Activated CD8-positive, alpha-beta memory T cell treated with anti-CD3 and anti-CD28 coated beads for 48 hours (primary cell): ENCODE measurements around the gene LAIR1.
"Not testable (repeated sequence)": the region's sequence is repeated elsewhere in the genome, so short reads cannot be mapped to it uniquely, and the experiment has no call there.

Experiments
- DNase-seq, 3 experiments: peaks; one replicate each; pipeline ENCODE4 v3.0.0-alpha.2; 2020; ENCODE audit warnings: low read depth in 2 of 3, low spot score in 2 of 3

LAIR1 gene

DNA sequence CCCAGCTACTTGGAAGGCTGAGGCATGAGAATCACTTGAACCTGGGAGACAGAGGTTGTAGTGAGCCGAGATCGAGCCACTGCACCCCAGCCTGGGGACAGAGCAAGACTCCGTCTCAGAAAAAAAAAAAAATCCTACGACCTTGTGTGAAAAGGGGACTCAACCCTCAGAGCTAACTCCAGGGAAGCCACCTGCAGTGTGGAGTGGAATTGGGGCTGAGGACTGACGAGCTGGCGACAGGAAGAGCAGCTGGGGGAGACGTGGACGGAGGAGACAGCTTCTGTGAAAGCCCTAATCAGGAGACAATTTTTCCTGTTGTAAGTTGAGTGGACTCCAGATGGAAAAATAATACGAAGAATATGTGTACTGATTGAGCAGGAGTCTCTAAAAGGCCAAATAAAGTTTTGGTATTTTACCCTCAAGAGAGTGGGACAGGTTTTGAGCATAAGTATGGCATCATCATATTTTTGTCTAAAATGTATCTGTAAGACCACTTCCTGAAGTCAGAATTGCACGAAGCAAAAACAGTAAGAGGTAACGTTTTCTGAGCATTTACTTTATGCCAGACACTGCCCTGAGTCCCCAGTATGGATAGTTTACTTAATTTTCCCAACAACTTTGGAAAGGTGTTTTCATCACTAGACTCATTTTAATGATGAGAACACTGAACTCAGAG lies 12.0 kb upstream of the LAIR1 start:
- DNase-seq, result no peak

DNA sequence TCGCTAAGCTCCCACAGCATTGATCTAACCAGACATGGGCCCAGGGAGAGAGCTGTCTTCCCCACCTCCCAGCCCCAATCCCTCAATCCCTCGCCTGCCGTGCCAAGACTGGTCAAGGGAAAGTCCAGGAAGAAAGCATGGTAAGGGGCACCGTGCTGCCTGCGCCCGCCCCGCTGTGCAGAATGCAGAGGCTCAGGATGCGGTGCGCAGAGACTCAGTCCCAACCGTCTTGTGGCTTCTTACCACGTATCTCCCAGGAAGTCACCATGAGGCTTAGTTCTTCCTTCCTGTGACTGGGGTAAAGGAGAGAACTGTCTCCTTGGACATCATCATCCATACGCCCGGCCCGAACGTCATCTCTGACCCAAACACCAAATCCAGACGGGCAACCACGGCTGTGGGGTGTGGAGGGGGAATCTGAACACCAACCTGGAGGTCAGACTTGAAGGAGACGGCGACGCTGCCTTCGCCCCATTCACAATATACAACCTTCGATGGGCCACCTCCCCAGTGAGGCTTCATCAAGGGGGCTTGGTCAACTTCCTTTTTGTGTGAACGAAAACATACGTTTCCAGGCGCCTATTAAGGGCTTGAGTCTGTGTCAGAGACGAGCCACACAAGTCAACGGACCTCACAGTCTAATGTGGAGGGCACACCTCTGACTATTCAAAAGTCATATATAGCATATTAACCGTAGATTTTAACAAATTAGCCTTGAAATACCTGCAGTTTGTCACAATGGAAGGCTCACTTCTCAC lies 10.6 kb upstream of the LAIR1 start:
- DNase-seq, result not testable (repeated sequence)

DNA sequence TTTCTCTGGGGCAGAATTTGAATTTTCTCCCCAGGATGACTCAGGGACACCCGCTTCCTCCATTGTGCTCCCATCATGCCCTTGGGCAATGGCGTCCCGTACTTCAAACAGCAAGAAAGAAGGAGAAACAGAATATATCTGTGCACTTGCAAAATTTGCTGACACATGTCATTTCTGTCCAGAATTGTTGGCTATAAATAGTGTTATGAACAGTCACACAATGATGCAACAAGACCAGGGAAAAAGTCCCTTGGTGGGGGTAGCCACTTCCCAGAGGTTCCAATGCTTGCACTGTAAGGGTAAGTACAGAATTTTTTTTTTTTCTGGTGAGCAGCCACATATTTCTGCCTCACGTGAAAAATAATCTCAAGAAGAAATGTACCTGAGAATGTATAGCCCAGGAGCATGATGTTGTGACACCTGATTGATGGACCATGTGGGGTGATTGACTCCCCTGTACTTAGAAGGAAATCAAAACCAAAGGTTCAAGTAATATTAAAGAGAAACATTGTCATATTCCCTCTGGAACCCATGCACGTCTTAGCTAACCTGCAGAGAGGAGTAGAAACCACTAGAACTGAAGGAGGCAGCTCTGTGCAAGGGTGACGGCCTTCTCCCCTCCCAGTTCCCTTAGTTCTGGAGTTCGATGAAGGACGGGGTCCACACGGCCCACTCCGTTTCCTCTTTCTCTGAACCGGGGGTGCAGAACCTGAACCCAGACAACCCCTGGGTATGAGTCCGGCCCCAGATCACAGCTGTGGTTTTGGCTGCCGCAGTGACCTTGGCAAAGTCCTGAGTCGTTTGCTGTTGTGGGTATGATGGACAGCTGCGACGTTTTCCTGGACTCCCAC lies 9.3 kb upstream of the LAIR1 start:
- no peak for DNase-seq

DNA sequence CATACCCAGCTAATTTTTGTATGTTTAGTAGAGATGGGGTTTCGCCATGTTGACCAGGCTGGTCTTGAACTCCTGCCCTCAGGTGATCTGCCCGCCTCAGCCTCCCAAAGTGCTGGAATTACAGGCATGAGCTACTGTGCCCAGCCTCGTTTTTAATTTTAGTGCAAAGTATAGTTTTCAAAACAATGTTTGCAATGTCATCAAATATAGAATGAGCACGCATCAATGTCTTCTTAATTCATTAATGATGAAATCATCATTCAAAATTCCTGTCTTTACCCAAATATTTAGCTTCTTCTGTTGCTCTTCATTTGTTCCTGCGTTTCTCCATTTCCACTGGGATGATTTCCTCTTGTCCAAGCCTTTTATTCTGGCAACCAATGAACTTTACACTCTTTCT lies 6.7 kb upstream of the LAIR1 start:
- DNase-seq, result not testable (repeated sequence)

- DNase-seq, result not testable (repeated sequence)
Measured at GRCh38 chr19:54370434-54370796, 5.7 kb upstream of the LAIR1 start.

GRCh38 chr19:54369688-54370433 lies 5.1 kb upstream of the LAIR1 start:
- not testable (repeated sequence) for DNase-seq

DNA sequence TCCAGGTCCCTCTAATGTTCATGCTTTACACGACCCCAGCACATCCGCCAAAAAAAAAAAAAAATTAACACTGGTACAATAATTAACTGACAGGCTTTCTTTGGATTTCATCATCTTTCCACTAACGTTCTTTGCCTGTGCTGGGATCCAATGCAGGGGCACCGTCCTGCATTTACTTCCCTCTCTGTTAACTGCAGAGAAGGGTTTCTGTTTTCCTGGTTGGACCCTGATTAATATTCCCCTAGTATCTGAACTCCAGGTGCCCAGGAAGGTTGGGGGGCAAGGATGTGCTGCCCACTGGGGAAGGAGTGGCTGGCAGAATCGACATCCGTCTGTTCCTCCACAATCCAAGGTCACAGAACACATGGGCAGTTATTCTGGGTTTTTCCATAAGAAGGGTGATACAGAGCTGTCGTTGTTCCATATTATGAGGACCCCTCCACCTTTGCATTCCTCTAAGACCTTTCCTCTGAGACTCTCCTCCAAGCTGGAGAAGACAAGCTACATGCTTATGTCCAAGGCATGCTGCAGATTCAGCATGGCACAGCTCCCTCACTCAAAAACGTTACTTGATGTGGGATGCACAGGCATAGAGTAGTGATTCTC lies 4.5 kb upstream of the LAIR1 start:
- DNase-seq, result no peak

DNA sequence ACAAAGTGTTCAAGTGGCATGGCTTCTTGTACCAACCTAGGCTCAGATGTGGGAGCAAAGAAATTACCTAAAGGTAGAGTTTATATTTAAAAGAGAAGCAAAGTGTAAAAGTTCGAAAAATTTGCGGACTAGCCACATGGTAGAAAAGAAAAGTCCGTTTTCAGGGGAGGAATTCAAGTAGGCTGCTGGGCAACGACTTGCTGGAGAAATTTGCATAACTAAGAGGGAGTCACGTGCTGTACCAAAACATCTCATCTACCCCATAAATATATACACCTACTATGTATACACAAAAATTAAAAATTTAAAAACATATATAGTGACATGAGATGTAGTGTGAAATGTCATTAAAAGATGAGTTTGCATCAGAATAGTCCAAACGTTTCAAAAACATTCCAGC lies 2.1 kb upstream of the LAIR1 start:
- DNase-seq, result no peak

- not testable (repeated sequence) for DNase-seq
Measured at GRCh38 chr19:54365798-54366197, 1.1 kb upstream of the LAIR1 start.

- DNase-seq, result not testable (repeated sequence)
Measured at GRCh38 chr19:54361680-54362422, 2.9 kb downstream of the LAIR1 start.

DNA sequence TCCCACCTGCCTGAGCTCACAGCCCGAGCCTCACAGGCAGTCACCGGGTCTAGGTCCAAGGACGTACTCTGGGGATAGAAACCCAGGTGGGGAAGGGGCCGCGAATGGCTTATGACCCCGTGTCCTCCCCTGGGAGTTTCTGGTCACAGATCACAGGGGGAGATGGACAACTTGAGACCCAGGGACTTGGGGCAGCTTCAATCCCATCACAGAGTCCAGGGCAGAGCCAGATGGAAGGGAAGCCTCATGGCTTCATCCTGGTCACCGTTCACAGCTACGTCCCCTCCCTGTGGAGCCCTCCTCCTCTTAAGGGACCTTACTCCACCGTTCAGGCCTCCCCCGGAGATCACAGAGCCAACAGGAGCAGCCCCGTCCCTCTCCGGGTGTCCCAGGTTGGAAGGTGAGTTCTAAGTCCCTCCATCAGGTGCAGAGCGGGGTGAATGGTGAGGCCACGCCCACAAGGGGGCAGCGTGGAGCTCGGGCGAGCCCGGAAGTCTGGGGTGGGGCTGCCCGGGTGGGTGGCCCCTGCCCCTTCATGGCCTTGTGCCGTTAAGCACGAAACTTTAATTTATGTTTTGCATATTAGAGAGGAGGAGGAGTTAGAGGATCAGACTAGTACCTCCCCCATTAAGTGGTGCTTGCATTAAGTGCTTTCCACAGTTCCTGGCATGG lies 5.4 kb downstream of the LAIR1 start:
- DNase-seq, result peak in 1 of 3 experiments; percentile 54

DNA sequence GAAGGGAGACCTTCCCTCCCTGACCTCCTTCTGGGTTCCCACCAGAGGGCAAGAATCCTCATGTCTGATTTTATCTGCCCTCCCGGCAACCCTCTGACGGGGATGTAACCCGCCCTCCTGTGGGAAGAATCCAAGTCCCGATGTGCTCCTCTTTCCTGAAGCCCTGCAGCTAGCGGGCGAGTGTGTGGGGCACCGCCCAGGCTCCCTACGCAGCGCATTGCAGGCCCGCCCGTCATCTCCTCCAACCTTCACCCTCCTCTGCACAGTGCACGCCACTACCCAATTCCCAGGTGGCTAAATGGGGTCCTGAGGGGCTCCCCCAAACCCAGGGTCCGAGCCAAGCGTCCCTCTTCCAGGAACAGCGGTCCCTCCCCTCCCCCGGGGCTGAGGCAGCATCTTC lies 7.3 kb downstream of the LAIR1 start:
- no peak for DNase-seq

DNA sequence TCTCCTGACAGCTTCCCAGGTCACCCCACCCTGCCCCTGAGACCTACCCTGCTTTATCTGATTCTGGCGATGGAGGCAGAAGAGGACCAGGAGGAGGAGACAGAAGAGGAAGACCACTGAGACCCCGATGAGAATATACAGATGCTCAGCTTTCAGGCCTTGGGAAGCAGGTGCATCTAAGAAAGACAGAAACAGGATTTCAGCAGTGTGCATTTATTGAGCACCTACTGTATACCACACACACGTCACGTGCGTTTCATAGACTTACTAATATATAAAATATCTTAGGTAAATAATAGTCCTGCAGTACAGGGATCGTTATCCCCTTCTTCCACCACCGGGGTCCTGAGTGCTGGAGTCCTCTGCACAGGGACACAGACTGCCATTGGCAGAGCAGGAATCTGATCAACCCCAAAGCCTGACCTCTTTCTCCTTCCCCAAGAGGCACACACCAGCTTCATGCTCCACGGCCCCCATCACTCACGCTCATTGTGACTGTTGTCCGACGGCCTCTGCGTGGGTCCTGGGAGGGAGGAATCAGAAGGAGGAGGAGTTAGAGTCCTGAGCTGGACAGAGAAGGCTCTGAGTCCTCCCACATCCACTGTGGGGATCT lies 8.2 kb downstream of the LAIR1 start:
- DNase-seq, result no peak

DNA sequence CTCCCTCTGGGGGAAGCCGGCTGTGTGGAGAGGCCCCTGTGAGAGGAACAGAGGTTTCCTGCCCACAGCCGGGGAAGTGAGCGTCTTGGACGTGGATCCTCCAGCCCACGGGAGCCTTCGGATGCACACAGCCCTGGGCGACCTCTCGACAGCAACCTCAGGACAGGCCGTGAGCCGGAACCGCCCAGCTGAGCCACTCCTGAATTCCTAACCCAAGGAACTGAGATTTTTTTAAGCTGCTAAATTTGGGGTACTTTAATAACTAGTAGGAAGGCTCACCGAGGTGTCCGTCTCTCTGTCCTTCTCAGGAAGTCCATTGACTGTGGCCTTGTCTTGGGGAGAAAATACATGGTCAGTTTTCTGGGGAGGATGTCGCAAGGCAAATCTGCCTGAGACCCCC lies 9.1 kb downstream of the LAIR1 start:
- no peak for DNase-seq

GRCh38 chr19:54354761-54355160 lies 10.0 kb downstream of the LAIR1 start:
- DNase-seq, result no peak

DNA sequence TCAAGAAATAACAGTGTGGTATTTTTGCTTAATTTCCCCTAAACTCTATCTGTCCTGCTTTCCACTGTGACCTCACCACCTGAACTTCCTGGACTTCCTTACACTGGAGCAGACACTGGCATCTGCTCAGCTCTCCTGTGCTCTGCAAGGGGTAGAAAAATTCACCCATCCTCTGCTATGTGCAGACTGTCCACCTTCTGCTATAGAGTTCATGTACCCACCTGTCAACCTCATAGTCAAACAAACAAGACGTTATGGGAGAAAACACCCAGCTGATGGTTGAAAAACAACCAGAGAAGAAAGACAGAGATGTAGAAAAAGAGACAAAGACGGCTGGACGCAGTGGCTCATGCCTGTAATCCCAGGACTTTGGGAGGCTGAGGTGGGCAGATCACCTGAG lies 12.2 kb downstream of the LAIR1 start:
- no peak for DNase-seq

DNA sequence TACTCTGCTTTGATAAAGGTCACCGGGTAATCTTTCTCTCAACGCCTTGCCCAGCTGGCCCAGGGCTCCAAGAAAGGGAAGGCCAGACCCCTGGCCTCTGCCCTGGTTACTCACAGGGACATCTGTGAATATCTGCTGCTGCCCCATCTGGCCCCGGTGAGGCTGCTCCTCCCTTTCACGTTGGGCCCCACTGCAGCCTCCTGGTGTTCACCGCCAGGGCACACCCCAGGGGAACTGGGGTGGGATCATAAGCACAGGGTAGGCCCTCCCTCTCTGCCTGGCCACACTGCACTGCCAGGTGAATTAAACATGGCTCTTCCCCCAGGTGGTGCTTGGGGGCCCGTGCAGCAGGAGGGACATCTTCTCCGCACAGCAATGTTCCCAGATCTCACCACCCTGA lies 12.7 kb downstream of the LAIR1 start:
- no peak for DNase-seq

DNA sequence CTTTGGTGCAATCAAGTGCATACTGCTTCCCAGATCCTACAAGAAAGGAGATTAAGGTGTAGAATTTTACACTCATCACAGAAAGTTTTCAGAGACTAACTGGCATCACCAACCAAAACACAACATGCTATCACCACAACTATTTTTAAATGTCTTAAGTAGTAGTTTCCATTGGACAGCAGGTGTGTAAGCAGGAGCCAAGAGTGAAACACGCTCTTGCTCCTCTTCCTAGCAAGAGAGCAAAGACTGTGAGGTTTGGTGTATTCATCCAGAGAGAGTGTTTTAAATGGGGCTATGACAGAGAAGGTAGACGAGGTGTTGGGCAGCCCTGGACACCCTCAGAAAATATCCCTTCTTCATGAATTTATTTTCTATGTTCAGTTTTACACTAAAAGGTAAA lies 13.3 kb downstream of the LAIR1 start:
- DNase-seq, result no peak

- no peak for DNase-seq
Measured at GRCh38 chr19:54345938-54346386, 18.8 kb downstream of the LAIR1 start.
